Fibroblast of the aortic adventitia (primary cell): ENCODE data around the gene CFAP77. TPM values are rescaled to one million over a fixed set of nuclear protein-coding genes. Genes with fewer than 3 reads are reported as not detected.

Experiments used
- DNase-seq: peaks from one replicate; pipeline ENCODE4 v3.0.0-alpha.2; 2010; ENCODE audit warnings: low read depth
- H3K4me3 ChIP-seq: 2 replicates; pipeline ENCODE4 v1.5.1; 2011; ENCODE audit warnings: low read depth, mild to moderate bottlenecking, control low read depth, low read length, moderate library complexity
- CTCF ChIP-seq: IDR thresholded peaks from 2 replicates; pipeline ENCODE4 v1.5.1; 2011; ENCODE audit warnings: mild to moderate bottlenecking, low read length, control low read depth, inconsistent platforms; ENCODE audit not compliant: insufficient read depth
- total RNA-seq: library from RNA; depleted of rRNA; stranded (reverse); fragments of >200 nt; gene quantifications from 2 replicates; pipeline ENCODE4 v1.2.3, GENCODE V29; 2012; ENCODE audit warnings: low replicate concordance

Gene CFAP77
- total RNA-seq, 1 donor, result not detected

DNA sequence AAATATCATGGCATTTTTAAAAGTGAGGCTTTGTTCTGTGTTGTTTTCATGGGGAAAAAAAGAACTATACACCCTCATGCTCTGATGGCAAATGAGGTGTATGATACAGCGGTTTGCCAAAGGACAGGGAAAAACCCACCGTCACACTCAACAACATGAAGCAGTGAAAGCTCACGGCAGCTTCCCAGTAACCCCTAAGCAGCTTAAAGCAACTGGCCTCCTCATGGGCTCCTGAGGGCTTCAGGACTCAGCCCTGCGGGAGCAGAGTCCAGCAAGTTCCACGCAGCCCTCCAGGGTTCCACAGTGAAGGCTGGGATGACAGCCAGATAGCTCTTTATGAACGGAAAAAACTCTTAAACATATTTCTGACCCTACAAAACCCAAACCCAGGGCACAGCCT is 185.3 kb downstream of the CFAP77 start:
- TF ChIP-seq CTCF, result no peak
- DNase-seq, result no peak
- no peak overlapping the region for H3K4me3 ChIP-seq

GRCh38 chr9:132596200-132596599 is 186.2 kb downstream of the CFAP77 start:
- DNase-seq, result no peak
- TF ChIP-seq CTCF, result no peak
- H3K4me3 ChIP-seq, result no peak overlapping the region

GRCh38 chr9:132597073-132597775 is 187.2 kb downstream of the CFAP77 start:
- no peak for DNase-seq
- TF ChIP-seq CTCF, result no peak
- no peak overlapping the region for H3K4me3 ChIP-seq

GRCh38 chr9:132600326-132600984 is 190.4 kb downstream of the CFAP77 start:
- no peak for TF ChIP-seq CTCF
- no peak overlapping the region for H3K4me3 ChIP-seq
- DNase-seq, result no peak

- H3K4me3 ChIP-seq, result no peak overlapping the region
- no peak for TF ChIP-seq CTCF
- DNase-seq, result no peak
These were observed 192.2 kb downstream of the CFAP77 start for GRCh38 chr9:132602207-132602606.

GRCh38 chr9:132605387-132605786 is 195.4 kb downstream of the CFAP77 start:
- DNase-seq, result no peak
- H3K4me3 ChIP-seq, result no peak overlapping the region
- no peak for TF ChIP-seq CTCF
